PC-9 (cell line): ENCODE measurements around the gene BACH1.

ENCODE experiments used
- CTCF ChIP-seq: fragments of 200-600 bp; sonication (generic); conservative IDR thresholded peaks from 2 replicates; pipeline ENCODE4 v1.6.1; 2017; ENCODE audit warnings: mixed run types, antibody characterized with exemption, mild to moderate bottlenecking, moderate library complexity
- EZH2 ChIP-seq: fragments of 200-600 bp; sonication (generic); IDR thresholded peaks from 2 replicates; pipeline ENCODE4 v1.8.0; 2017; ENCODE audit warnings: antibody characterized with exemption, low read depth

GRCh38 chr21:29365661-29366265, 67.0 kb downstream of the BACH1 start:
- TF ChIP-seq CTCF: no peak
- no peak for TF ChIP-seq EZH2
